Measurements from ENCODE around the gene RBM17. TPM values are rescaled to one million over a fixed set of nuclear protein-coding genes. Genes with fewer than 3 reads are reported as not detected.

RBM17 gene
- total and polyA plus RNA-seq, 9 donors = 56.2 to 94.4 (median 70.3) TPM

GRCh38 chr10:6044060-6044459, 44.8 kb upstream of the RBM17 start:
- no peak for DNase-seq
- 81 to 89% (median 83%) methylated on average over 7 of the region's 7 CpGs for whole genome bisulfite sequencing, 3 donors
- no peak for TF ChIP-seq EP300 (IDR thresholded peaks at IDR 0.05)

GRCh38 chr10:6044751-6045313, 44.0 kb upstream of the RBM17 start:
- Histone ChIP-seq H3K27ac (no peak overlapping the region), H3K4me3 (no peak overlapping the region), H3K36me3 (no peaks in the 10 kb centered on the region), H3K4me1 (ENCODE audit: insufficient read depth) (no peaks in the 10 kb centered on the region), H3K27me3 (no peaks in the 10 kb centered on the region), H3K9me3 (no peaks in the 10 kb centered on the region)
- TF ChIP-seq POLR2A (IDR thresholded peaks at IDR 0.05) (no peak), EP300 (IDR thresholded peaks at IDR 0.05) (no peak), CTCF (IDR thresholded peaks at IDR 0.05) (no peak)
- intact Hi-C loops (cut with DNase I) = no loop called here
- 30 to 63% (median 56%) methylated on average over 4 of the region's 4 CpGs for WGBS, 3 donors
- no peak for DNase-seq

More at GRCh38 chr10:6044060-6044459, 44.8 kb upstream of the RBM17 start:
- no peak overlapping the region for H3K4me3 ChIP-seq
- H3K9me3 ChIP-seq = no peaks in the 10 kb centered on the region
- no peaks in the 10 kb centered on the region for H3K4me1 ChIP-seq (ENCODE audit: insufficient read depth)
- intact Hi-C loops (cut with DNase I) = no loop called here
- H3K36me3 ChIP-seq = no peaks in the 10 kb centered on the region
- H3K27ac ChIP-seq = no peak overlapping the region
- H3K27me3 ChIP-seq = no peaks in the 10 kb centered on the region

- no peak overlapping the region for H3K4me3 ChIP-seq
- no peak overlapping the region for H3K27ac ChIP-seq
- no peaks in the 10 kb centered on the region for H3K9me3 ChIP-seq
- WGBS, 3 donors = 51 to 52% (median 51%) methylated on average over 8 of the region's 8 CpGs
- no peak for DNase-seq
- TF ChIP-seq POLR2A (IDR thresholded peaks at IDR 0.05) = no peak
- TF ChIP-seq EP300 (IDR thresholded peaks at IDR 0.05) = no peak
- TF ChIP-seq CTCF (IDR thresholded peaks at IDR 0.05) = no peak
- no peaks in the 10 kb centered on the region for H3K36me3 ChIP-seq
- no peaks in the 10 kb centered on the region for H3K4me1 ChIP-seq (ENCODE audit: insufficient read depth)
- intact Hi-C loops (cut with DNase I) = no loop called here
- H3K27me3 ChIP-seq = no peaks in the 10 kb centered on the region
Measured at GRCh38 chr10:6045314-6045848, 43.5 kb upstream of the RBM17 start.

GRCh38 chr10:6045878-6046772, 42.7 kb upstream of the RBM17 start:
- intact Hi-C loops (cut with DNase I) = no loop called here
- Histone ChIP-seq H3K27me3 (no peaks in the 10 kb centered on the region), H3K36me3 (no peaks in the 10 kb centered on the region), H3K9me3 (no peaks in the 10 kb centered on the region), H3K4me3 (no peak overlapping the region), H3K4me1 (ENCODE audit: insufficient read depth) (no peaks in the 10 kb centered on the region), H3K27ac (no peak overlapping the region)
- DNase-seq = no peak
- TF ChIP-seq POLR2A (IDR thresholded peaks at IDR 0.05) = no peak
- TF ChIP-seq EP300 (IDR thresholded peaks at IDR 0.05) = no peak
- no peak for TF ChIP-seq CTCF (IDR thresholded peaks at IDR 0.05)
- 76 to 77% (median 77%) methylated on average over 9 of the region's 9 CpGs for WGBS, 3 donors
